ENCODE data around the gene MYH14.

GRCh38 chr19:50324331-50324730 is 120.9 kb downstream of the MYH14 start:
- TF ChIP-seq ZNF639 (CRISPR knock-in tag; conservative IDR thresholded peaks at IDR 0.05 in 1 of 2, IDR thresholded peaks at IDR 0.05 in 1 of 2): no peak
- TF ChIP-seq POLR2A (conservative IDR thresholded peaks at IDR 0.05): no peak
- TF ChIP-seq UBTF (IDR thresholded peaks at IDR 0.05; ENCODE audit: borderline replicate concordance in 1 of 2, low read depth in 2 of 2, low read length in 2 of 2): no peak
- no peak for TF ChIP-seq SRF (CRISPR knock-in tag; IDR thresholded peaks at IDR 0.05)
- no peak for TF ChIP-seq PKNOX1 (IDR thresholded peaks at IDR 0.05)
- no peak for TF ChIP-seq ZNF274 (IDR thresholded peaks at IDR 0.05; ENCODE audit: borderline replicate concordance, low read depth, low read length)
- TF ChIP-seq ZKSCAN1 (IDR thresholded peaks at IDR 0.05; ENCODE audit: low read depth, low read length): no peak
- no peak for TF ChIP-seq CREB5 (CRISPR knock-in tag; IDR thresholded peaks at IDR 0.05)
- TF ChIP-seq EGR1 (conservative IDR thresholded peaks at IDR 0.05): no peak

Data from K562 (cell line).